Endothelial cell (in vitro differentiated cells): ENCODE data around the gene NR1H2. TPM values are rescaled to one million over a fixed set of nuclear protein-coding genes. Genes with fewer than 3 reads are reported as not detected.

Experiments used
- DNase-seq: peaks from one replicate; pipeline ENCODE4 v3.0.0; 2021; ENCODE audit warnings: low spot score
- H3K27ac Mint-ChIP-seq: one replicate; pipeline ENCODE4 v1.8.0; 2021; ENCODE audit warnings: mixed read lengths, inconsistent platforms; ENCODE audit not compliant: unreplicated experiment
- H3K27me3 Mint-ChIP-seq: one replicate; pipeline ENCODE4 v1.8.0; 2021; ENCODE audit warnings: mild to moderate bottlenecking, moderate library complexity, mixed read lengths, inconsistent platforms; ENCODE audit not compliant: unreplicated experiment
- H3K36me3 Mint-ChIP-seq: one replicate; pipeline ENCODE4 v1.8.0; 2021; ENCODE audit warnings: mild to moderate bottlenecking, low read depth, mixed read lengths, inconsistent platforms; ENCODE audit not compliant: unreplicated experiment
- H3K4me1 Mint-ChIP-seq: one replicate; pipeline ENCODE4 v1.8.0; 2021; ENCODE audit warnings: mild to moderate bottlenecking, mixed read lengths, inconsistent platforms; ENCODE audit not compliant: unreplicated experiment
- H3K4me3 Mint-ChIP-seq: one replicate; pipeline ENCODE4 v1.8.0; 2021; ENCODE audit warnings: mild to moderate bottlenecking, mixed read lengths, inconsistent platforms; ENCODE audit not compliant: unreplicated experiment
- H3K9me3 Mint-ChIP-seq: one replicate; pipeline ENCODE4 v1.8.0; 2021; ENCODE audit warnings: mixed read lengths, inconsistent platforms; ENCODE audit not compliant: unreplicated experiment
- CTCF ChIP-seq: fragments of 200-600 bp; sonication (generic); IDR thresholded peaks from one replicate; pipeline ENCODE4 v1.5.0; 2021; ENCODE audit warnings: antibody characterized with exemption; ENCODE audit not compliant: unreplicated experiment
- long read RNA-seq: library from polyadenylated mRNA; unstranded; transcript quantifications from one replicate; pipeline ENCODE4 v2.0.0, GENCODE V29; 2020; ENCODE audit not compliant: unreplicated experiment
- total RNA-seq: library from RNA; stranded (reverse); fragmentation: NEBNext Ultra II Directional; extraction: Animal tissue kit (Norgen Biotek cat#: 25700); gene quantifications from one replicate; pipeline ENCODE4 v1.2.1, GENCODE V29; 2021; ENCODE audit not compliant: unreplicated experiment

NR1H2 gene
- total RNA-seq: 21.6 TPM
- long read RNA-seq, transcript NR1H2-201 (10 exons, 1,998 nt): major isoform, 16 of 20 reads
- long read RNA-seq, partial matches to known transcripts: 1 of 20 reads
- long read RNA-seq, other reads (novel, unspliced or antisense): 3 of 20 reads

GRCh38 chr19:50376166-50377050 is at the start of gene NR1H2:
Gene NR1H2, plus strand, starts transcription at chr19:50376457. Its CDS starts 1,149 bp downstream, at chr19:50377606.
- Mint-ChIP-seq H3K4me3 (peak within 1 kb of the TSS; percentile 98), H3K9me3 (no peaks in the 10 kb centered on the region), H3K27ac (peak within 1 kb of the TSS; percentile 99), H3K36me3 (peaks cover 25% of the 10 kb centered on the region), H3K4me1 (peaks cover 4% of the 10 kb centered on the region), H3K27me3 (peaks cover 13% of the 10 kb centered on the region)
- peak; percentile 85 for DNase-seq
- no peak for TF ChIP-seq CTCF

- H3K36me3 Mint-ChIP-seq: peaks cover 50% of the 10 kb centered on the region
- peaks cover 59% of the 10 kb centered on the region for H3K9me3 Mint-ChIP-seq
- no peak for DNase-seq
- no peaks in the 10 kb centered on the region for H3K4me1 Mint-ChIP-seq
- H3K27ac Mint-ChIP-seq: no peak overlapping the region
- TF ChIP-seq CTCF: no peak
- peak overlapping the region; percentile 42 for H3K4me3 Mint-ChIP-seq
- peaks cover 41% of the 10 kb centered on the region for H3K27me3 Mint-ChIP-seq
Measured at GRCh38 chr19:50327013-50327412, 49.2 kb upstream of the NR1H2 start.

GRCh38 chr19:50327461-50328223 is 48.6 kb upstream of the NR1H2 start:
- Mint-ChIP-seq H3K36me3 (peaks cover 46% of the 10 kb centered on the region), H3K9me3 (peaks cover 53% of the 10 kb centered on the region), H3K27ac (peak overlapping the region; percentile 42), H3K27me3 (peaks cover 36% of the 10 kb centered on the region), H3K4me3 (no peak overlapping the region), H3K4me1 (no peaks in the 10 kb centered on the region)
- DNase-seq: no peak
- no peak for TF ChIP-seq CTCF

- DNase-seq: no peak
- Mint-ChIP-seq H3K36me3 (peaks cover 45% of the 10 kb centered on the region), H3K4me1 (no peaks in the 10 kb centered on the region), H3K9me3 (peaks cover 49% of the 10 kb centered on the region), H3K4me3 (no peak overlapping the region), H3K27ac (no peak overlapping the region), H3K27me3 (peaks cover 38% of the 10 kb centered on the region)
- no peak for TF ChIP-seq CTCF
Measured at GRCh38 chr19:50328224-50328872, 47.9 kb upstream of the NR1H2 start.
